HL-60 (cell line): ENCODE results near the gene KRT78.

Experiments used
- CTCF ChIP-seq: IDR thresholded peaks from one replicate; pipeline ENCODE4 v1.5.1; 2011; ENCODE audit warnings: low read length, control low read depth, inconsistent platforms; ENCODE audit not compliant: insufficient read depth
- GABPA ChIP-seq: IDR thresholded peaks from 2 replicates; pipeline ENCODE4 v1.6.1; 2012; ENCODE audit warnings: low read depth
- POLR2AphosphoS5 ChIP-seq: IDR thresholded peaks from 2 replicates; pipeline ENCODE4 v1.6.1; 2012; ENCODE audit warnings: low read depth
- REST ChIP-seq: IDR thresholded peaks from 2 replicates; pipeline ENCODE4 v1.6.1; 2012; ENCODE audit warnings: low read depth; ENCODE audit not compliant: insufficient replicate concordance

- TF ChIP-seq REST (no peak), CTCF (no peak), POLR2AphosphoS5 (no peak), GABPA (no peak)
Observed at GRCh38 chr12:52806169-52806811, 42.5 kb downstream of the KRT78 start.
